HG03064 (cell line): Measurements from ENCODE around the gene WDR37.

Experiments
- ATAC-seq: cut with Tn5 transposase; IDR thresholded peaks from one replicate; pipeline ENCODE4 v1.9.1; 2021; ENCODE audit warnings: low read depth; ENCODE audit not compliant: unreplicated experiment

Gene WDR37

GRCh38 chr10:1068380-1069361, 12.5 kb downstream of the WDR37 start:
- ATAC-seq = no peak

DNA sequence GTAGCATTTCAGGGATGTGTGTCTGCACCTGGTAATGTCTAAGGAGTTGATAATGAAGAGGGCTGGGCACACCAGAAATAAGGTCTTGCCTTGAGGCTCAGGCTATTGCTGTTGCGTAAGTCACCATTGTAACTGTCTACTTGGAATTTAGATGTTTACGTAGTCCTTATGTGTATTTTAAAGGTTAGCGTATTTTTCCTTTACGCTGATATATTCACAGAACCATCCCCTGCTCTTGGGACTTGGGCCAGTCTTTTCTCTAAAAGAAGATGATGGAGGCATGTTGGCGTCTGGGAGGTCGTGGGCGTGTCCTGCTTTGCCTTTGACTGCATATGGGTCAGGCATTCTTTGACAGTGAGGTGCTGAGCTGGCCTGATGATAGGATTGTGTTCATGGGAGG, 14.7 kb downstream of the WDR37 start:
- no peak for ATAC-seq

GRCh38 chr10:1074052-1074747, 18.0 kb downstream of the WDR37 start:
- no peak for ATAC-seq

DNA sequence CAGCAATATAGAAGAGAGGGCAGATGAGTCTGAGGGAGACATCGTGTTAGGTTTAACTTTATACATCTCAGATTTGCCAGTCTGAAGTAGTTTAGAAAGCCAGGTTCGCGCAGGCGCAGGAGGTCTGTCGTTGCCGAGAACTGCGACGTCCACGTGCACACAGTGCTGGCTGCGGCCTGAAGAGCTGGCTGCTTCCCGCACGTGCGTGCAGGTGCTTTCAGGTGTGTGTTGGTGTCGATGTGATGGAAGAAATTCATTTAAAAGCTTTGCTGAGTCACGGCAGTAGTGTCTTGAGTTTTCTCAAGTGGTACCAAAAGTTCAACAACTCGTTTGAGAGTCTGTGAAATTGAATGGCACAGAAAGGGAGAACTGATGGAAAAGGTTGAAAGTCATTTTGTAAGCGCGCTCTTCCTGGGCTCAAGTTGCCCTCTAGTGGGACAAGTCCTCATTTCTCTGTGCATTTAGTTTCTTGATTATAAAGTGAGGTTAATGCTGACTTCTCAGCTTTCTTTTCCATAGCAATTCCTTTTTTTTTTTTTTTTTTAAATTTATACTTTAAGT, 18.6 kb downstream of the WDR37 start:
- ATAC-seq = no peak

- ATAC-seq = no peak
These were observed 22.5 kb downstream of the WDR37 start for GRCh38 chr10:1078668-1079067.

- ATAC-seq = no peak
These were observed 27.4 kb downstream of the WDR37 start for GRCh38 chr10:1083581-1083980.

- ATAC-seq = no peak
These were observed 28.1 kb downstream of the WDR37 start for GRCh38 chr10:1084011-1084950.

DNA sequence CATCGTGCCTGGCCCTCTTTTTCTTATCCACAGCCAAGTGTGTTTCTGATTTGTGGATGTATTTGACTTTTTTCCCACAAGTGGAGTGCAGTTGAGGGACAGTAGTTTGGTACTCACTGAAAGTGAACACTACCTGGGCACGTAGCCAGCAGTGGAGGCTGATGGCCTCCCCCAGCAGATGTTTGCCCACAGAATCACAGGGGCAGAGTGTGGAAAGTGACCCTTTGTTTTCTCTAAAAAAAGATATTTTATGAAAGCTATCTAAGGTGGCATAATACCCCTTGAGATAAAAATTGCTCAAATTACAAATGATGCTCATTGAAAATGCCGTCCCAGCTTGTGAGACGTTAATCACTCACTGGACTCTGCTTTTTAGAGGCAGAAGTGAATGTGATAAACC, 29.1 kb downstream of the WDR37 start:
- ATAC-seq = no peak

- ATAC-seq = no peak
These were observed 30.6 kb downstream of the WDR37 start for GRCh38 chr10:1086787-1087186.

GRCh38 chr10:1089017-1089689, 33.0 kb downstream of the WDR37 start:
- ATAC-seq = no peak

DNA sequence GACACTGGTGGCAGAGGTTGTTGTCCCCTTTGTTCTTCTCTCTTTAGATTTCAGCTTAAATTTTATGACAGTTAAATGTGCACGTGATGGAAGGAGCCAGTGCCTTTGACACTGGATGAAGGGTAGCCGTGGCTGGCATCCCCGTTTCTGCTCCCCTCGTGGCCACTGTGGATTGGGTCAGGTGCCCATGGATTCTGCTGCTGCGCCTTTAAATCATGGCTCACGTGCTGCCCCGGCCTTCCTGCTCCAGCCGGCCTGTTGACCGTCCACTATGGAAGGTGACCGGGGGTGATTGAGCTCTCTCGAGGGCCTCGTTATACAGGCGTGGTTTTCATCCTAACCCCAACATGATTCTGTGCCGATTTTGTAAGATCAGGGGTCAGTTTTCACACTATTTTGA, 34.5 kb downstream of the WDR37 start:
- ATAC-seq = no peak

DNA sequence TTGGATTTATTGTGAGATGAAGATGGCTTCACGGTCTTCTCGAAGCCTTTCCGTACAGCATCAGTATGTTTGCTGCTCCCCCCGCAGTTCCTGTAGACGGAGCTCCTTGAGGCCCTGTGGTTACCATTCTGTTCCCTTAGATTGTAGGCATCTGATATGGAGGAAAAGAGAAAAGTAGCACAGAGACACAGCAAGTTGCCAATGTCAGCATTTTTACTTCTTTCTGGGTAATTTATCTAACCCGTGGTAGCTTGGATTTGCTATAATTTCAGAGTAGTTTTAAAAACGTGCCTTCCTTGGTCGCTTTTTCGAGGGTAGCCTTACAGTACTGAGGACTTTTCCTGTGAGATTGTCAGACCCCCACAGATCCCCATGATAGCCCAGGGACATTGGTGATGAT, 37.5 kb downstream of the WDR37 start:
- no peak for ATAC-seq

- no peak for ATAC-seq
These were observed 38.2 kb downstream of the WDR37 start for GRCh38 chr10:1094112-1095057.

GRCh38 chr10:1095498-1095897, 39.3 kb downstream of the WDR37 start:
- ATAC-seq = no peak

GRCh38 chr10:1096287-1096889, 40.2 kb downstream of the WDR37 start:
- no peak for ATAC-seq

- no peak for ATAC-seq
These were observed 41.3 kb downstream of the WDR37 start for GRCh38 chr10:1097436-1097835.

DNA sequence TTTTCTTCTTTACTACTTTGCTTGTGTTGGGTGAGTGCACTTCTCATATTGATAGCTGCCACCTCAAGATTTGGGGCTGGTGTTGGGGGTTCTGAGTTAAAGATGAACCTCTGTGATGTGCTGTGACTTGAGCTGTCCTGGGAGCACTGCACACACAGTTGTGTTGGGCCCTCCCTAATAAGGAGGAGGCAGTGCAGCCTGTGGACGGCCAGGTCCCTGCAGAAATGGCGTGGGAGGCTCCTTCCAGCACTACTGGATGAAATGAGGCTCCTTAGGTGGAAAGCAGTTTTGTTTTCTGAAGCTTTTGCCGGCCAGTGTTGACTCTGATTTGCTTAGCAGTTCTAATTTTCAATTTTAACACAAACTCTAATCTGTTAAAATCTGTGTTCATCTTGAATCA, 44.0 kb downstream of the WDR37 start:
- ATAC-seq = no peak

DNA sequence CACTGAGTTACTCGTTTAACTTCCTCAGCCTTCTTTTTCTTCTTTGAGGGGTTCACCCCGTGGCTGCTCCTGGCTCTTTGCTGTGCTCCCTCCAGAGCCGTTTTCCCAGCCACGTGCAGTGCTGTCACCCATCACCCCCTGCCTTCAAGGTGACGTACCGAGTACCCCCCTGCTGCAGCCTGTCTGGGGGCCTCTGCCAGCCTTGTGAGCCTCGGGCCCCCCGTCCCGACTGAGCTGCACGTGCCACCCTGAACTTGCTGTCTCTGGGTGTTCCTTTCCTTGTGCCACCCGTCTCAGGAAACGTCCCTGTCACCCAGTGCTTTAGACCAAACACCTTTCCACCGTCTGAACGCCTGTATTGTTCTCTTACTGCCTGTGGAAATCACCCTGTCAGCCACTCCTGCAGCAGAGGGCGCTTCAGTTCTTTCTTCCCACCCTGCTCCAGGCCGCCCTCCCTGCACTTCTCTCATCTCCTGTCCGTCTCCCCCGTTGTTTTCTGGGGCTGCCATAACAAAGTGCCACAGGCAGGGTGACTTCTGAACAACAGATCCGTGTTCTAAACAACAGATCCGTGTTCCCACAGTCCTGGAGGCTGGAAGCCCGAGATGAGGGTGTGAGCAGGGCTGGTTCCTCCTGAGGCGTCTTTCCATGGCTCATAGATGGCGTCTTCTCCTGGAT, 44.6 kb downstream of the WDR37 start:
- ATAC-seq = no peak
